GM18498 (cell line): ENCODE measurements around the gene BIK.
A peak's percentile ranks its signal among the peaks of the same experiment; 100 is the strongest.
"Not testable (repeated sequence)": the region's sequence is repeated elsewhere in the genome, so short reads cannot be mapped to it uniquely, and the experiment has no call there.

ENCODE experiments used
- ATAC-seq: cut with Tn5 transposase; IDR thresholded peaks from one replicate; pipeline ENCODE4 v1.9.1; 2021; ENCODE audit warnings: mild to moderate bottlenecking, moderate library complexity; ENCODE audit not compliant: unreplicated experiment

BIK gene

DNA sequence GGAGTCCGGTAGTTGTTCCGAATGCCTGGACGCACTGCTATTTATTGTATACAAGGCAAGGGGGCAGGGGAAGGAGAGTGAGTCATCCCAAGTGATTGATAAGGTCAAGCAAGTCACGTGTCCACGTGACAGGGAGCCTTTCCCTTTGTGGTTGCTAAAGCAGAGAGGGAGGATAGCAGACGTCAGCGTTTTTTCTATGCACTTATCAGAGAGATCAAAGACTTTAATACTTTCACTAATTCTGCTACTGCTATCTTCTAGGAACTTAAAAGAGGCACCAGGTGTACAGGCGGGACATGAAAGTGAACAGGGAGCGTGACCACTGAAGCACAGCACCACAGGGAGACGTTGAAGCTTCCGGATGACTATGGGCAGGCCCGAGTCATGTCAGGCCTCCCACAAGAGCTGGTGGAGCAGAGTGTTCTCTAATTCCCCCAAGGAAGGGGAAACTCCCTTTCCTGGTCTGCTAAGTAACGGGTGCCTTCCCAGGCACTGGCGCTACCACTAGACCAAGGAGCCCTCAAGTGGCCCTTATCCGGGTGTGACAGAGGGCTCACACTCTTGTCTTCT is 6.4 kb upstream of the BIK start:
- not testable (repeated sequence) for ATAC-seq

- not testable (repeated sequence) for ATAC-seq
Measured at GRCh38 chr22:43104950-43105349, 5.6 kb upstream of the BIK start.

- no peak for ATAC-seq
Measured at GRCh38 chr22:43106302-43106701, 4.2 kb upstream of the BIK start.

- ATAC-seq = no peak
Measured at GRCh38 chr22:43109511-43109910, 1.0 kb upstream of the BIK start.

GRCh38 chr22:43109921-43110443 is 568 bp upstream of the BIK start:
- ATAC-seq = no peak

GRCh38 chr22:43110927-43111623 is 525 bp downstream of the BIK start:
- no peak for ATAC-seq

DNA sequence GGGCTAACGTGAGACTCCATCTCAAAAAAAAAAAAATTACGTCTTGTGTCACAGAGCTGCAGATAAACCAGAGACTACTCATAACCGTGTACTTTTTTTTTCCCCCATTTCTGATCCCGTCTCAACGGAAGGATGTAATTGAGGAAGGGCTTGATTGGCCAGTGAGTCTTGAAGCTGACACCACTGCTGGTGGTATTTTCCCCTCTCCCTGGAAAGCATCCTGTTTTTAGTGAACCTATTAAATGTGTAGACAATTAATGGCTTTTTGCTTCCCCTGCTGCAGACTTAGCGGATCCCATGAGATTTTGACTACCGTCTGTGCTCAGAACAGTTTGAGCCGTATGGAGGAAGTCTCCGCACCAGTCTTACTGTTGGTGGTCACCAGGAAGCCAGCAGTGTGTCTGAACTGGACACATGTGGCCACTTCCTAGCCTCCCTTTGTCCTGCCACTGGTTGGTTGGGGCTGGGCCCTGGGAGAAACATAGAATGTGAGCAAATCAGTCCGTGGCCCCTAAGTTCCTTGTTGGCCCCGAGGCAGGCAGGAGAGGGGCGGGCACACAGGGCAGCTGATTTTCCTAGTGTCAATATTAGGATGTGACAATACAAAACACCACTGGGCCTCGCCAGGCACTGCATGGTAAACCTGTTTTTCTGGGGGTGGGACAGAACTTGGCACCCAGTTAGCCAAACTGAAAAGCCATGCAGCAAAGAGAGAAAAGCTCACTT is 3.1 kb downstream of the BIK start:
- ATAC-seq = no peak

- no peak for ATAC-seq
Measured at GRCh38 chr22:43114958-43115357, 4.4 kb downstream of the BIK start.

DNA sequence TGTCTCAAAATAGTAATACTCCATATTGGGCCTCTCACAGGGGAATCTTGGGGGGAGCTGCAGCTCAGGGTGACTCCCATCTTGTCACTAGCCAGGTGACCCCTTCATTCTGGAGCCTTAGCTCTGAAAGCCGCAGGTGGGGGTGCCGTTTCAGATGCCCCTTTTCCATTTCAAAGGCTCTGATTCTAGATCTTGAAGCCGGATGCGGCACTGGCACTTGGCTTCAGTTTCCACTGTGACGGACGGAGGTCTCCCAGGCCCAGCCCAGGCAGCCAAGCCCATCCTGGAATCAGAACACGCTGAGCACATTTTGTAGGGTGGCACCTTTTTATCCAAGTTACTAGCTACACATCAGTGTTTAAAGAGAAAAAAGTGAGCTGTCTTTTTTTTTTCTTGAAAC is 6.4 kb downstream of the BIK start:
- no peak for ATAC-seq

GRCh38 chr22:43118024-43118849 is 7.7 kb downstream of the BIK start:
- ATAC-seq = peak; percentile 2

DNA sequence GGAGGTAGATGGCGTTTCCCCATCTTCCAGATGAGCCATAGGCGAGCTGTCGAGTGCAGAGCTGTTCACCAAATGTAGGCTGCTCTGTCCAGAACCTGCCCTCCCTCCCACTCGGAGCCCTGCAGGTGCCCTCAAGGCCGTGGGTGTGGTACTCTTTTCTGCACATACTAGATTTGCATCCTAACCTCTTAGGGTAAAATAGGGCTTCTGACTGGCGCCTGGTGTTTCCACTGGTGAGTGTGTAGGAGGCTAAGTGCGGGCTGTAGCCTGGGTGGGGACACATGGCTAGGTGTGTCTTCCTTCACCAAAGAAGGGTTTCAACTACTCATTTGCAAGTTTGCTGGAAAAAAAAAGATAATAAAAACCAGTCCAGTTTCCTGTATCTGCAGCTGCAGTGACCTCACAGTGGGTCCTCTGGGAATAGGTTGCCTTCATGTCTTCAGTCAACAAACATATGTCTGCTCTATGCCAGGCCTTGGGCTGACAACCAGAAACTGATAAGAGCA is 8.5 kb downstream of the BIK start:
- ATAC-seq = peak; percentile 60

GRCh38 chr22:43126501-43127165 is 16.1 kb downstream of the BIK start:
- ATAC-seq = no peak

GRCh38 chr22:43127166-43127908 is 16.8 kb downstream of the BIK start:
- no peak for ATAC-seq

DNA sequence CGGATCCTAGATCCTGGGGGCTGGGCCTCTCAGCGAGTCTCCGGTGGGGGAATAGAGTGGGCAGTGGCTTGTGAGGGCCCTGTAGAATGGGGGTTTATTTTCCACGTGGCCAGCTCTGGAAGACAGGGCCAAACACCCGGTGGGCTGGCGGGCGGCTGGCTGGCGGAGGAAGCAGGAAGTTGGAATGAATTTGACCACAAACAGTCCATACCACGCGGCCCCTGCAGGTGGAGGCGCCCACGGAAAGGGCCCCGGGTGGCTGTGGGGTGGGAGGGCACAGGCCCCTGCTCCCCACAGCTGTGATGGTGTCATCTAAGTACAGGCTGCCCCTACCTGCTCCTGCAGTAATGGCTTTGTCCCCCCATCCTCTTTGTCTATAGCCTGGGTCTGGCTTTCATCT is 17.6 kb downstream of the BIK start:
- no peak for ATAC-seq

DNA sequence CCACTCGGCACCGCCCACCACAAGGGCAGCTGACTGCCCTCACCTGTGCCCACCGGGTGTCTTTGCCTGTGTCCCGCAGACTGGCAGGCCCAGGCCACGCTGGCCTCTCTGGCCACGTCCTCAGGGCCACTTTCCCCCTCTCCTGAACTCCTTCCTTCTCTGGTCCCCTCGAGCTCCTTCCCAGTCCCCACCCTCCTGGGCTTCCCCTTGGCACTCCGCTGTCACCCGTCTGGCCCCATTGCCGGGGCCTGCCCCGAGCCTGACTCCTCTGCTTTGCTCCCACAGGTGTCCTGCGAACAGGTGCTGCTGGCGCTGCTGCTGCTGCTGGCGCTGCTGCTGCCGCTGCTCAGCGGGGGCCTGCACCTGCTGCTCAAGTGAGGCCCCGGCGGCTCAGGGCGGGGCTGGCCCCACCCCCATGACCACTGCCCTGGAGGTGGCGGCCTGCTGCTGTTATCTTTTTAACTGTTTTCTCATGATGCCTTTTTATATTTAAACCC is 18.4 kb downstream of the BIK start:
- no peak for ATAC-seq

GRCh38 chr22:43129426-43130425 is 19.2 kb downstream of the BIK start:
- no peak for ATAC-seq

- ATAC-seq = no peak
Measured at GRCh38 chr22:43131773-43132501, 21.4 kb downstream of the BIK start.

DNA sequence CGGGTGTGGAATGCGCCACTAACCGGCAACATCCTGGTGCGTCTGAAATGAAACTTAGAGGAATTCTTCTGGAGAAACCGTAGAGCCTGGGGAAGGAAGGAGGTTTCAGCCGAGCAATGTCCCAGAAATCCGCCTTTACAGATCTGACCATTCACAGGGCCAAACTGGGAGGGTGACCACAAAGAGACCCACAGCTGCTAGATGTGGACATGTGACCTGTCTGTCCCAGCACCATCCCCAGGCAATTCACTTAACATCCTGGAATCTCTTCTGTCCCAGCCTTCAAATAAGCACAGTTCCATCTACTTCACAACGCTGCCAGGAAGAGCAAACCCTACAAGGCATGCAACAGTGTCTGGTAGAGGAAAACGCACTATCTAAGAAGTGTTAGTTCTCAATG is 22.9 kb downstream of the BIK start:
- ATAC-seq = no peak
